ENCODE results near the gene JARID2.
"Not testable (repeated sequence)": the region's sequence is repeated elsewhere in the genome, so short reads cannot be mapped to it uniquely, and the experiment has no call there.

JARID2 gene

GRCh38 chr6:15316754-15317153 is 70.9 kb downstream of the JARID2 start:
- no peak for DNase-seq

GRCh38 chr6:15317251-15317650 is 71.4 kb downstream of the JARID2 start:
- DNase-seq, result no peak

GRCh38 chr6:15317934-15318902 is 72.3 kb downstream of the JARID2 start:
- DNase-seq, result no peak

GRCh38 chr6:15319677-15320076 is 73.8 kb downstream of the JARID2 start:
- DNase-seq, result no peak

- no peak for DNase-seq
Observed at GRCh38 chr6:15320693-15321092, 74.8 kb downstream of the JARID2 start.

DNA sequence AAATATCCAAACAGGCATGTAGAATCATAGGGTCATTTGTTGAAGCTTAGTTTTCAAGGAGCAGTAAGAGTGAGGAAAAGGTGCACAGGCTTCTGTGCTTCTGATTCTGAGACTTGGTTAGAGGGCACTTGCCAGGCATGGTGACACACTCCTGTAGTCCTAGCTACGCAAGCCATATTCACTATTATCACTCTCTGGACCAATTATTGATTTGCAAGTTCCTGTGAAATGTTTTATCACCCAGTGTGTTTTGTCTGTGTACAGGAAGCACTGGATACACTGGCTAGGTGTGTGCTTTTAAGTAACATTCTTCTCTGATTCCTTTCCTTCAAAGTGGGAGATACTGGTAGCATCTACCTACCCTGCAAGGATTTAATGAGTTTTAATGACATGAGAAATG is 76.3 kb downstream of the JARID2 start:
- DNase-seq, result no peak

DNA sequence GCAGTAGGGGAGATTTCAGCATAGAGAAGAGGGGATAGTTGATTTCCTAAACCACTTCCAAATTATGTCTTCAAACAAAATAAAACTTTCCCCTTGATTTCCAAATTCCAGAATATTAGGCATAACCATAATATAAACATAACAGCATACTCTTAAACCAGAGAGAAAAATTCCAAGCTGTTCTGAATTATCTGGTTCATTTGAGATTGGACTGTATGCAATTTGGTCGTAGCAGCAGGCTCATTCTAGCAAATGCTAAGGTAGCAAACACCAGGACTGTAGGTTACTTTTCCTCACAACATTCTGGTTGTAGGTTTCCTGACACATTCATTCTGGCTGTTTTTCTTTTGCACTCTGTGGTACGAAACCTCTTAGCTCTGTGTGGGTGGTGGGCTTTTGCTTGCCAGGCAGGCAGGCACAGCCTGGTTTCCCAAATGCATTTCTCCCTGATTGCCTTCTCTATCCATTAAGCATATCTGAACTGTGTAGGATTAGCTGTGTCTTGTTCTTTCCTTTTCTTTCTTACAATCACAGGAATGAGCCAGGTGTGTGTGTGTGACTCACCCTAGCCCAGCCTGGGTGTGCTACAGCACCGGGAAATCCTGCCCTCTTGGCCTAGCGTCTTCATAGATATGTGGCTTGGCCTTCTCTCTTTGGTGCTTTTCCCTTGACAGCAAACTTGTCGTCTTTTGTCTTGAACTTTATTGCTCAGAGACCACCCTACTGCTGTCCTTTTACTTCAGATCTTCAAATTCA is 77.1 kb downstream of the JARID2 start:
- no peak for DNase-seq

- not testable (repeated sequence) for DNase-seq
Observed at GRCh38 chr6:15323611-15324010, 77.7 kb downstream of the JARID2 start.

GRCh38 chr6:15324427-15324985 is 78.6 kb downstream of the JARID2 start:
- no peak for DNase-seq

- DNase-seq, result peak; percentile 45
Observed at GRCh38 chr6:15325540-15325955, 79.7 kb downstream of the JARID2 start.

DNA sequence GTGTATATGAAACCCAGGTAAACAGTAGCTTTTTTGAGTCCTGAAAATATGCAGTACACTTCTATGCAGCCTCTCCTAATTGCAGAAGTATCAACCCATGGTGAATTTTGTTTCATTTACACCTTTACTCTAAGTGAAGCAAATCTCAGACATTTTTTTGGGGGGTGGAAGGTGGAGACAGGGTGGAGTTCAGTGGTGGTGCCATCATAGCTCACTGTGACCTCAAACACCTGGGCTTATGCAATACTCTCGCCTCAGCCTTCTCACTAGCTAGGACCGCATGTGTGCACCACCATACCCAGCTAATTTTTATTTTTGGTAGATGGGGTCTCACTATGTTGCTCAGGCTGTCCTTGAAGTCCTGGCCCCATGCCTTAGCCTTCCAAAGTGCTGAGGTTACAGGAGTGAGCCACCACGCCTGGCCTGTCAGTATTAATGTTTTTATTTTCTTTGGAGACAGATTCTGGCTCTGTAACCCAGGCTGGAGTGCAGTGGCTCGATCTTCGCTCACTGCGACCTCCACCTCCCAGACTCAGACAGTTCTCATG is 80.3 kb downstream of the JARID2 start:
- DNase-seq, result no peak

GRCh38 chr6:15327271-15327670 is 81.4 kb downstream of the JARID2 start:
- DNase-seq, result peak; percentile 91

- DNase-seq, result peak; percentile 57
Observed at GRCh38 chr6:15329197-15329671, 83.4 kb downstream of the JARID2 start.

DNA sequence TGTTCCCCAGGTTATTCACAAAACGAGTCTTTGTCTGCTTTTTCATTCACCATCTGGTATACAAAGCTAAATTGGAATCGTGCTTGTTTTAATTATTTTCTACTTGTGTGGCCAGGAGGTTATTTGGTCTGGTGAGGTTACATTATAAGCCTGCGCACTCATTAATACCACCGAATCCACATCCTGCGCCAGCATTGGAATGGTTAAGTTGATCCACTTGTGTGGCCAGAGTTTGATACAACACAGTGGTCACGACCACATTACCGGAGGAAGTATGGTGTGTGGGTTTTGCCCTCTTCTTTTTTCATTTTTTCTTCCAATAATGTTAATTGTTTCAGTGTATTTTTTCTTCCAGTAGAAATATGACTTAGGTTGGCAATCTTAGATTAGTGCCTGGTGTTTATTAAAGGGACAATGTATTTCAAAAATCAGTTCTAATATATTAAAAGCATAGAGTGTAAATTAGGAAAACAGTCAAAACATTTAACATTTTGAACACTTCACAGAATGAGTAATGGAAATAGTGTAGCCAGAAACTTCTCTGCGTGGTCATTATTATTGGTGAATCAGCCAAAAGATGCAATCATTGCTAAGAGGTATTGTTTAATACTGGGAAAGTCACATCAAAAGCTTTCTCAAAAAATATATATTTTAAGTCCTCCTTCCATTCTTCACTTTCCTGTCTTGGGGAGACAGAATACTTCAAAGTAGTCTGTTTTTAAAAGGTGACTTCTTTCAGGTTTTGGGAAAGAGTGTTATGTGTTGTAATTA is 84.5 kb downstream of the JARID2 start:
- peak; percentile 59 for DNase-seq

GRCh38 chr6:15331143-15331542 is 85.3 kb downstream of the JARID2 start:
- no peak for DNase-seq

DNA sequence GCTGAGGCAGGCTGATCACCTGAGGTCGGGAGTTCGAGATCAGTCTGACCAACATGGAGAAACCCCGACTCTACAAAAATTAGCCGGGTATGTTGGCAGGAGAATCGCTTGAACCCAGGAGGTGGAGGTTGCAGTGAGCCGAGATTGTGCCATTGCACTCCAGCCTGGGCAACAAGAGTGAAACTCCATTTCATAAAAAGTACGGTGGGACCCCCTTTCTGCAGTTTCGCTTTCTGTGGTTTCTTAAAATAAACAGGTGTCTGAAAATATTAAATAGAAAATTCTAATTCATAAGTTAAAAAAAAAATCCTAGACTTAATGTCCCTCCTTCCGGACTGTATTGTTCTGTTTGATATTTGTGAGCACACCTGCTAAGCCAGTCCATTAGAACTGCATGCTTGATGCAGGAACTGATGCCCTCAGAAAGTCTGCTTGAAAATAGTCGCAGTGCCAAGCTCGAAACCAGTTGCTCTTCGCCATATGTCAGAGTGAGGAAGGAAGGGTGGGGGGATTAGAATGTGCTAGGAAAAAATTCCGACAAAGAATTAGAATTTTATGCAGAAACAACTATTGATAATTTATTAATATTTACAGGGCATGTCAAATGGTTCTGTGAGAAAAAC is 85.9 kb downstream of the JARID2 start:
- DNase-seq, result no peak

- DNase-seq, result no peak
Observed at GRCh38 chr6:15332446-15332845, 86.6 kb downstream of the JARID2 start.

- no peak for DNase-seq
Observed at GRCh38 chr6:15335385-15335784, 89.5 kb downstream of the JARID2 start.

GRCh38 chr6:15335916-15336315 is 90.0 kb downstream of the JARID2 start:
- no peak for DNase-seq

- DNase-seq, result peak; percentile 61
Observed at GRCh38 chr6:15336900-15337560, 91.2 kb downstream of the JARID2 start.

DNA sequence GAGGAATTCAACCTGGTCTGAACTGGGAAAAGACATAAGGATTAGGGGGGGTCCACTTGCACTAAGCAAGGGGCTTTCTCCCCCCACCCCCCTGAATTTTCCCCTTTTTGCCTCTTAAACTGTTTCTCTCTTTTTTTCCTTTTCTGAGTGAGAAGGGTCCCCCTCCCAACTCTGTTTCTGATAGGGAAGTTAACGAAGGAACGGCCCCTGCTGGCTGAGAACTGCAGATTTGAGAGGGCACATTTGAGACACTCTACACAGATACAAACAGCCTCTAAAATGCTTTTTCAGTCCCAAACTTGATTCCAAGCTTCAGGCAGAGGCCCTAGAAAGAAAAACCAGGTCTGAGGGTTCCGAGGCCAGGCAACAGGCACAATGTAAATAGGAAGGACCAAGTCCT is 91.7 kb downstream of the JARID2 start:
- peak; percentile 66 for DNase-seq

Measured in hematopoietic multipotent progenitor cell treated with erythropoietin and hydrocortisone succinate and interleukin-3 and kit ligand, for 6 days (in vitro differentiated cells).